MM.1S (cell line): ENCODE measurements around the gene GPC5.

Experiments
- DNase-seq: peaks from one replicate; pipeline ENCODE4 v3.0.0-alpha.2; 2015
- H2AFZ ChIP-seq: fragments of 300-600 bp; sonication (generic); 2 replicates; pipeline ENCODE4 v1.6.0; 2016; ENCODE audit warnings: antibody characterized with exemption, low read length
- H3F3A ChIP-seq: fragments of 300-600 bp; sonication (generic); 2 replicates; pipeline ENCODE4 v1.6.1; 2016; ENCODE audit warnings: mild to moderate bottlenecking, antibody characterized with exemption, low read length, moderate library complexity, mixed read lengths; ENCODE audit not compliant: insufficient read depth
- H3K27ac ChIP-seq: fragments of 300-600 bp; sonication (generic); 2 replicates; pipeline ENCODE4 v1.5.1; 2016; ENCODE audit warnings: mild to moderate bottlenecking, low read length
- H3K27me3 ChIP-seq: fragments of 300-600 bp; sonication (generic); replicated peaks from 2 replicates; pipeline ENCODE4 v1.6.0; 2016; ENCODE audit warnings: low read length; ENCODE audit not compliant: insufficient read depth
- H3K36me3 ChIP-seq: fragments of 300-600 bp; sonication (generic); replicated peaks from 2 replicates; pipeline ENCODE4 v1.6.1; 2016; ENCODE audit warnings: mild to moderate bottlenecking, low read length, mixed read lengths; ENCODE audit not compliant: insufficient read depth
- H3K4me1 ChIP-seq: fragments of 300-600 bp; sonication (generic); 2 replicates; pipeline ENCODE4 v1.6.1; 2016; ENCODE audit warnings: low read length, mixed read lengths
- H3K4me2 ChIP-seq: fragments of 300-600 bp; sonication (generic); 2 replicates; pipeline ENCODE4 v1.6.0; 2016; ENCODE audit warnings: low read depth, low read length
- H3K4me3 ChIP-seq: fragments of 300-600 bp; sonication (generic); 2 replicates; pipeline ENCODE4 v1.5.1; 2016; ENCODE audit warnings: low read length, mixed read lengths
- H3K79me2 ChIP-seq: fragments of 300-600 bp; sonication (generic); 2 replicates; pipeline ENCODE4 v1.6.1; 2016; ENCODE audit warnings: mixed run types, low read length, mixed read lengths
- H3K9ac ChIP-seq: fragments of 300-600 bp; sonication (generic); 2 replicates; pipeline ENCODE4 v1.6.1; 2016; ENCODE audit warnings: low read length, mixed read lengths
- H3K9me2 ChIP-seq: fragments of 300-600 bp; sonication (generic); replicated peaks from 2 replicates; pipeline ENCODE4 v1.6.1; 2016; ENCODE audit warnings: mild to moderate bottlenecking, low read length, mixed read lengths; ENCODE audit not compliant: insufficient read depth
- H3K9me3 ChIP-seq: fragments of 300-600 bp; sonication (generic); replicated peaks from 2 replicates; pipeline ENCODE4 v1.6.1; 2016; ENCODE audit warnings: mild to moderate bottlenecking, low read length, mixed read lengths; ENCODE audit not compliant: insufficient read depth
- H4K20me1 ChIP-seq: fragments of 300-600 bp; sonication (generic); 2 replicates; pipeline ENCODE4 v1.6.1; 2016; ENCODE audit warnings: mild to moderate bottlenecking, low read length, moderate library complexity, mixed read lengths; ENCODE audit not compliant: insufficient read depth
- EZH2 ChIP-seq: fragments of 300-600 bp; sonication (generic); optimal IDR thresholded peaks from 2 replicates; pipeline ENCODE3; 2017; ENCODE audit warnings: low read depth, mild to moderate bottlenecking, antibody characterized with exemption, low read length, mixed read lengths
- EZH2phosphoT487 ChIP-seq: fragments of 300-600 bp; sonication (generic); IDR thresholded peaks from 2 replicates; pipeline ENCODE4 v1.6.1; 2018; ENCODE audit warnings: antibody characterized with exemption, low read length
- TF ChIP-seq, protein P1 (sequence below): fragments of 300-600 bp; sonication (generic); IDR thresholded peaks from 2 replicates; pipeline ENCODE4 v1.5.1; 2016; ENCODE audit warnings: antibody characterized with exemption, low read length, mixed read lengths

GPC5 gene

DNA sequence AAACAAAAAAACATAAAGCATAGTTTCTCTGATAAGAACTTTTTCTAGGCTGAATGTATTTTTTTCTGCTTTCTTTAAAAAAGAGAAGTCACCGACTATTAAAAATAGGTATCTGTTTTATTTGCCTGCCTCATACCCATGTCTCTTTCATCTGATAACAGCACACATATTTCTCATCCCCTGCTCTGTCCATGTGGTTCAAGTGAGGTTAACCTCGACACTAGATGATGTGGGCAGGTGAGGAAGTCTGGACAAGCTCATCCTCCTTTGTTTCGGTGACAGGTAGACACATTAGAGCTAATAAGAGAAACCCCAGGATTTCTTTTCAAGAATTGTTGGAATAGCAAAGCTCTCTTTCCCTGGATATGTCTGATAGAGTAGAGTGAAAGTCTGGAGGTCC, 222.7 kb downstream of the GPC5 start:
- H3K27me3 ChIP-seq = no peaks in the 10 kb centered on the region
- H3K9me2 ChIP-seq = no peaks in the 10 kb centered on the region
- no peak overlapping the region for H3K4me3 ChIP-seq
- no peaks in the 10 kb centered on the region for H4K20me1 ChIP-seq
- H2AFZ ChIP-seq = no peak overlapping the region
- no peaks in the 10 kb centered on the region for H3K4me1 ChIP-seq
- H3K27ac ChIP-seq = no peak overlapping the region
- no peaks in the 10 kb centered on the region for H3K79me2 ChIP-seq
- TF ChIP-seq EZH2 (no peak), EZH2phosphoT487 (no peak)
- TF ChIP-seq, protein P1, sequence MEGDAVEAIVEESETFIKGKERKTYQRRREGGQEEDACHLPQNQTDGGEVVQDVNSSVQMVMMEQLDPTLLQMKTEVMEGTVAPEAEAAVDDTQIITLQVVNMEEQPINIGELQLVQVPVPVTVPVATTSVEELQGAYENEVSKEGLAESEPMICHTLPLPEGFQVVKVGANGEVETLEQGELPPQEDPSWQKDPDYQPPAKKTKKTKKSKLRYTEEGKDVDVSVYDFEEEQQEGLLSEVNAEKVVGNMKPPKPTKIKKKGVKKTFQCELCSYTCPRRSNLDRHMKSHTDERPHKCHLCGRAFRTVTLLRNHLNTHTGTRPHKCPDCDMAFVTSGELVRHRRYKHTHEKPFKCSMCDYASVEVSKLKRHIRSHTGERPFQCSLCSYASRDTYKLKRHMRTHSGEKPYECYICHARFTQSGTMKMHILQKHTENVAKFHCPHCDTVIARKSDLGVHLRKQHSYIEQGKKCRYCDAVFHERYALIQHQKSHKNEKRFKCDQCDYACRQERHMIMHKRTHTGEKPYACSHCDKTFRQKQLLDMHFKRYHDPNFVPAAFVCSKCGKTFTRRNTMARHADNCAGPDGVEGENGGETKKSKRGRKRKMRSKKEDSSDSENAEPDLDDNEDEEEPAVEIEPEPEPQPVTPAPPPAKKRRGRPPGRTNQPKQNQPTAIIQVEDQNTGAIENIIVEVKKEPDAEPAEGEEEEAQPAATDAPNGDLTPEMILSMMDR = no peak
- no peak overlapping the region for H3K9ac ChIP-seq
- H3K9me3 ChIP-seq = no peaks in the 10 kb centered on the region
- H3K4me2 ChIP-seq = no peak overlapping the region
- no peak for DNase-seq
- H3K36me3 ChIP-seq = no peaks in the 10 kb centered on the region
- H3F3A ChIP-seq = no peaks in the 10 kb centered on the region

DNA sequence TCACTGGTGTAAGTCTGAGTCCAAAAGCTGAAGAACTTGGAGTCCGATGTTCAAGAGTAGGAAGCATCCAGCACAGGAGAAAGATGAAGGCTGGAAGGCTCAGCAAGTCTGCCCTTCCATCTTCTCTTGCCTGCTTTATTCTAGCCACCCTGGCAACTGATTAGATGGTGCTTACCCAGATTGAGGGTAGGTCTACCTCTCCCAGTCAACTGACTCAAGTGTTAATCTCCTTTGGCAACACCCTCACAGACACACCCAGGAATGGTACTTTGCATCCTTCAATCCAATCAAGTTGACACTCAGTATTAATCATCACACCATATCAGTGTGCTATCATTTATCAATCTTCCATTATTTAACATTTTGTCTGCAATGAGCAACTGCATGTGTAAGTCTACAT, 223.5 kb downstream of the GPC5 start:
- no peak for TF ChIP-seq EZH2phosphoT487
- TF ChIP-seq, protein P1 = no peak
- TF ChIP-seq EZH2 = no peak
- no peak overlapping the region for H3K4me3 ChIP-seq

DNA sequence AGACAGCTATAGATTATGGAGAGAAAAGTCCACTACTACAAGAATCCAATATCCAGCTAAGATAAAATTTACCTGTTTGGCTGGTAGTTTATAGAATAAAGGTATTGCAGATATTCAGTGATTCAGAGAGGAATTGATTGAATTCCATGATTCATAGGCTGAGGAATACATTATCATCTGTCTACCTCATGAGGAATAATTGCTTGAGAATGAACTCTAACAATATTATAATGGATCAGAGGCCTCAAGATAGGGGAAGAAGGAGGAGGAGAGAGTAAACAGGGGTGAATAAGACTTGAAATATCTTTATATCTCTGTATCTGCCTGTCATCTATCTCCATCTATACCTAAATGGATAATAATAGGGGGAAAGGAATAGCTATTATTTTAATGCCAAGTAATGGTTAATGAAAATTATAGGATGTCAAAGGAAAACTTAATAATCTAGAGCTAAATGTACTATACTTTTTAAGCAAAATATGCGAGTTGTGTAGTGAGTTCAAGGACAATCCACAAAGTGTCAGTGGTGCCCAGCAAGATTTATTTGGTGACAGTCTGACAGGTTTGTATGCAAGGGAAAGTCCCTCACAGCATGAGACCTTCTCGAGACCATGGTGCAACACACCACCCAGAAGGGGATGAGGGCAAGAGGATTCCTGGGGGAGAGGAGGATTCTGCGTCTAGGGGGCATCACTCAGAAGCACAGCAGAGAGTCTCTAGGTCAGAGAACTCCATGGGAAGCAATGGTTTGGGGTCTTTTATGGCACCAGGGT, 224.5 kb downstream of the GPC5 start:
- no peaks in the 10 kb centered on the region for H3K4me1 ChIP-seq
- no peak overlapping the region for H3K4me2 ChIP-seq
- H4K20me1 ChIP-seq = no peaks in the 10 kb centered on the region
- no peaks in the 10 kb centered on the region for H3K9me3 ChIP-seq
- no peaks in the 10 kb centered on the region for H3K79me2 ChIP-seq
- DNase-seq = no peak
- H3K4me3 ChIP-seq = no peak overlapping the region
- H3F3A ChIP-seq = no peaks in the 10 kb centered on the region
- no peak overlapping the region for H2AFZ ChIP-seq
- TF ChIP-seq, protein P1 = no peak
- no peak for TF ChIP-seq EZH2
- no peak for TF ChIP-seq EZH2phosphoT487
- no peaks in the 10 kb centered on the region for H3K27me3 ChIP-seq
- no peak overlapping the region for H3K9ac ChIP-seq
- H3K36me3 ChIP-seq = no peaks in the 10 kb centered on the region
- no peak overlapping the region for H3K27ac ChIP-seq
- no peaks in the 10 kb centered on the region for H3K9me2 ChIP-seq

More for the DNA sequence above, 223.5 kb downstream of the GPC5 start:
- H2AFZ ChIP-seq = no peak overlapping the region
- H3K36me3 ChIP-seq = no peaks in the 10 kb centered on the region
- no peaks in the 10 kb centered on the region for H3K9me3 ChIP-seq
- no peaks in the 10 kb centered on the region for H3K9me2 ChIP-seq
- H3F3A ChIP-seq = no peaks in the 10 kb centered on the region
- DNase-seq = no peak
- H3K4me2 ChIP-seq = no peak overlapping the region
- H3K27ac ChIP-seq = no peak overlapping the region
- no peaks in the 10 kb centered on the region for H4K20me1 ChIP-seq
- no peaks in the 10 kb centered on the region for H3K79me2 ChIP-seq
- H3K9ac ChIP-seq = no peak overlapping the region
- H3K4me1 ChIP-seq = no peaks in the 10 kb centered on the region
- no peaks in the 10 kb centered on the region for H3K27me3 ChIP-seq
